Sciatic nerve (tissue), 2 donors: ENCODE measurements around the gene SLC1A1. TPM values are rescaled to one million over a fixed set of nuclear protein-coding genes. Genes with fewer than 3 reads are reported as not detected.
A peak's percentile ranks its signal among the peaks of the same experiment; 100 is the strongest.
"Not testable (repeated sequence)": the region's sequence is repeated elsewhere in the genome, so short reads cannot be mapped to it uniquely, and the experiment has no call there.

Experiments
- ATAC-seq: fragments of 200-7000 bp; cut with Tn5 transposase; one replicate; pipeline ENCODE4 v1.9.1; 2020; ENCODE audit warnings: mild to moderate bottlenecking, moderate library complexity
- DNase-seq: peaks from one replicate; pipeline ENCODE4 v3.0.0-alpha.2; 2020; ENCODE audit warnings: low spot score
- intact Hi-C: fragments of 100-400 bp; cut with DNase I; formaldehyde crosslinking; loops from one replicate; pipeline ENCODE4 v1.14.2; 2022
- total RNA-seq: library from RNA; stranded (reverse); fragmentation: NEBNext Ultra II Directional; extraction: Animal tissue kit (Norgen Biotek cat#: 25700); gene quantifications from one replicate; pipeline ENCODE4 v1.2.1, GENCODE V29; 2021
- donor health status: DM: no; HTN: no; CAD: no.
- donor health status: DM: no; HTN: no; CAD: no.

SLC1A1 gene
- total RNA-seq, 1 donor from 2014 or later: 4.7 TPM

DNA sequence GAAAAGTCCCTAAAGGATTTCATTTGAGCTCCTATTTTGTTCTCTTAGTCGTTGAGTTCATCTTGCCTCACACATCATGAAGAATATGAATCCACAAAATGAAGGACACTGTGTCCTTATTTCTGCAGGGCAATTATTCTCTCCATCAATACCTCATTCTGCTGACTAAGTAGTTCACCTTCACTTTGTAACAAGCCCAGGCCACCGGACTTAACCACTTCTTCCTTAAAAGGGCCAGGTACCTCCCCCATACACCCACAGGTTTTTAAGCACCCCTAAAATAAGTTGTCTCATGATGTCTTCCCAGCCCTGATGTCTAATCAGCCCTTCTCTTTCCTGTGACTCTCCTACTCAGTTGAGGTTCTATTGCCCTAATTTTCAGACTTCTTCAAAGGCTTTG, 104.7 kb downstream of the SLC1A1 start:
- DNase-seq: no peak
- intact Hi-C loops: no loop called here
- ATAC-seq: no peak

DNA sequence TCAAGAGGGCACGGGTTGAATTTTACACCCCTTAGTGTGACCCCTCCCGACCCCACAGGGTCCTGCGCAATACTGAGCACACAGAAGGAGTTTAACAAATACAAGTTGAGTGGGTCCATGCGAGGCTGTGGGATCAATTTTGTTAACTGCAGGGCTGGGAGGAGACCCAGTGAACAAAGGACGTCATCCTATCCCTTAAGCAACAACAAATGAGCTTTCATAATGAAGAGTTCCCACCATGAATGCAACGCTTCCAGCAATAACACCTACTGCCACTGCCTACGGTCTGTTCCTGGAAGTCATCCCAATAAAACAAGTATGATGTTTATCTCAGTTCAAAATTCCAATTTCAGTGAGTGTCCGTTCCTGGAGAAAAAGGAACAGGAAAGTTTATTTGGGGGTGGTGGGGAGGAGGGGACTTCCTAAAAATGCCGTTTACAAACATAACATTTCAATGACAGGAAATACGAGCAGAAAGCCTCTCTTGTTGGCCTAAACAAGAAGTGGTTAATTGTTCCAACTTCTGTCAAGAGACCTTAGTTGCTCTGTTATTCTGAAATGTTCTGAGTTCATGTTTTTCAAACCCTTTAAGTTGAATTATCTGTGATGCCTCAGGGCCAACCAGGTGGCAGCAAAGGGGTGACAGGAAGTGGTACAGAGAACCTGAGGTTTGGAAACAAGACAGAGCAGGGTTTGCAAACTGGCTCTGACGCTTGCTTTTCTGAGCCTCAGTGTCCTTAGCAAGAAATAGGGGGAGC, 106.1 kb downstream of the SLC1A1 start:
- intact Hi-C loops: no loop called here
- DNase-seq (no peak), ATAC-seq (peak; percentile 90)

DNA sequence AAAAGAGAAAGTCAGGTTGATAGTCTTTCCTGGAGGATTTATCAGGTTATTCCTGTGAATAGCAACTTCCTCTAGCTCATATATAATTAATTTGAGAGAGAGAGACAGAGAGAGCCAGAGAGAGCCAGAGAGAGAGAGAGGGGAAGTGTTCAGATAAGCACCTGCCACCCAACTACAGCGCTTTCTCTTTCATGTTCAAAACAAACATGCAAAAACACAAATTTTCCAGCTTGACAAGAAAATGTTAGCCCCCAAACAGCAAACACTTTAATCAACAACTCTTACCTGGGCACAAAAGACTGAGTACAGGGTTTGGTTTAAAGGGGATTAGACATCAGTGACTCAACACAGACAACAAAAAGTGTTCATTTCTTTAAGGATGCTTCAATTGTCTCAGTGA, 110.1 kb downstream of the SLC1A1 start:
- no peak for DNase-seq
- intact Hi-C loops: no loop called here
- ATAC-seq: no peak

DNA sequence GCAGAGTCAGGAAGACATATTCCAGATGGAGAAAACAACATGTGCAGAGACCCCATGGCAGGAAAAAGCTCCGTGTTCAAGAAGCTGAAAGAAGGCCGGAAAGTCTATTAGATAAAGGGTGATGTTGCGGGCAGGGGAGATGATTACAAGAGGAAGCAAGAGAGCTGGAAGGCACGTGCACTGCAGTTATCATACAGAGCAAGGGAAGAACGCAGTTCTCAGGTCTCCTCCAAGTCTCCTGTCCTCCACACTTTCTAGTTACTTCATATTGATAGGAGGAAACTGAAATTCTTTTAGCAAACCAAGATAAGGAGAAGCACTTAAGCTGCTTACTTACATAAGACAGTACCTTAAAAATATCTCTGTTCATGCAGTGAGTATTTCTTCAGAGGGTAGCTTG, 113.6 kb downstream of the SLC1A1 start:
- ATAC-seq: no peak
- intact Hi-C loops: no loop called here

DNA sequence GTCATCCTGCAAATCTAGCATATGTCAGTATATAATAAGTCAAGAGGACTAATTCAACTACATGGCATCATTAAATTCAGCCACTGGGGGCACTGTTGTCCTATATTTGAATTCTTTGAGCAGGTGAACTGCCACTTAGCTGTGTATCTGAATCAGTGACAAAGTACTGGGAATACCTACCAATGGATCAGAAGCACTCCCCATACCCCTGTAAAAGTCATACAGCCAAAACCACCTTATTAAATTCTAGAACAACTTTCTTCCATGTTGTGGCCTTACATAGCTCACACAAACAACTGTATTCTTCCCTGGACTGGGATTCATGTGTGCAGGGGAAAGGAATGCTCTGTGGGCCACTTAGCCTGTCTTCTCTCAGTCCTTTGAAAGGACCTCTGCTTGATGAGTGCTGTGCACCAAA, 114.4 kb downstream of the SLC1A1 start:
- DNase-seq: peak; percentile 68
- intact Hi-C loops: no loop called here
- peak; percentile 78 for ATAC-seq

More for the DNA sequence above, 113.6 kb downstream of the SLC1A1 start:
- DNase-seq: no peak

DNA sequence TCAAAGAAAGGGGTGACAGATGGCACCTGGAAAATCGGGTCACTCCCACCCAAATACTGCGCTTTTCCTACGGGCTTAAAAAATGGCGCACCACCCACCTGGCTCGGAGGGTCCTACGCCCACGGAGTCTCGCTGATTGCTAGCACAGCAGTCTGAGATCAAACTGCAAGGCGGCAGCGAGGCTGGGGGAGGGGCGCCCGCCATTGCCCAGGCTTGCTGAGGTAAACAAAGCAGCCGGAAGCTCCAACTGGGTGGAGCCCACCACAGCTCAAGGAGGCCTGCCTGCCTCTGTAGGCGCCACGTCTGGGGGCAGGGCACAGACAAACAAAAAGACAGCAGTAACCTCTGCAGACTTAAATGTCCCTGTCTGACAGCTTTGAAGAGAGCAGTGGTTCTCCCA, 115.8 kb downstream of the SLC1A1 start:
- ATAC-seq, DNase-seq, intact Hi-C loops: not testable (repeated sequence)

DNA sequence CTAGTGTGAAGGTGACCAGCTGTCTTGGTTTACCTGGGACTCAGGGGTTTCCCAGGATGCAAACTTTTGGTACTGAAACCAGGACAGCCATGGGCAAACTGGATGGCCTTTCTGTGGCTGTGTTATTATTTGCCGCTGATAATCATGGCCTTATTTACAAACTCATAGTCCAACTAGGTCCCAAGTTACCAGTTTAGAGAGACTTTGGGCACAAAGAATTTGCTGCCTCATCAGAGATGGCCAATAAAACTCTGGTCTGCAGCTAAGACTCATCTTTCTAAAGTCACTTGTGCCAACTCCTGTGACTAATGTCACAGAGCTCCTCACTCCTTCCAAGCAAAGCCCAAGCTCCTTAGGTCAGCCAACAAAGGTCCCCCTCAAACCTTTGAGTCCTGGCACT, 124.4 kb downstream of the SLC1A1 start:
- intact Hi-C loops: no loop called here
- no peak for DNase-seq
- ATAC-seq: no peak

DNA sequence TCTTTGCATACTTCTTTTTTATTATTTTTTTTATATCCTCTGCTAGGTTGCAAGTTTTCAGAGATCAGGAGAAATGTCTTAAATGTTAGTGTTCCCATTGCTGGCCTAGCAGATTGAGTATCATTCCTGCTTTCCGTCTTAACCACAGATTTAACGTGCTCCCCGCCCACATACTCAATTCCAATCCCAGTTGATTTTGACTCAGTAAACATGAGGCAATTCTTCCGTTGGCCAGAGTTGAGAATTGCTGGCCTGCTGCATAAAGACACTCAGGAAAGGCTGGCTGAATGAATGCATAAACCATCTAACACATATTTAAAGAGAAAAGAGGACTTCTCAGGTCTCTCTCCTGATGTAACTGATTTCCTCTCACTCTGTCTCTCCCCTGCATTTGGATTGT, 125.0 kb downstream of the SLC1A1 start:
- no peak for DNase-seq
- peak; percentile 65 for ATAC-seq
- intact Hi-C loops: no loop called here

DNA sequence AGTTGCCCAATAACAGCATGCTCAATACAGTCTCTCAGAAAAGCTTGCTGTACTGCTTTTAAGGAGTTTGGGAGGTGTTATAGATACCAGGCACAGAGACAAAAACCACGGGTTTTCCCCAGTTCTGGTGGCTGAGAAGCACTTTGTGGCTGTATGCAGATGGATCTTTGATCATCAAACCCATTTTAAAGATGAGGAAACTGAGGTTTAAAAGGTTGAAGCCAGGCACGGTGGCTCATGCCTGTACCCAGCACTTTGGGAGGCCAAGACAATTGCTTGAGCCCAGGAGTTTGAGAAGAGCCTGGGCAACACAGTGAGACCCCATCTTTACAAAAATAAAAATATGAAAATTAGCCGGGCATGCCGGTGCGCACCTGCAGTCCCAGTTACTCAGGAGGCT, 125.5 kb downstream of the SLC1A1 start:
- ATAC-seq: no peak
- intact Hi-C loops: no loop called here
- DNase-seq: no peak

DNA sequence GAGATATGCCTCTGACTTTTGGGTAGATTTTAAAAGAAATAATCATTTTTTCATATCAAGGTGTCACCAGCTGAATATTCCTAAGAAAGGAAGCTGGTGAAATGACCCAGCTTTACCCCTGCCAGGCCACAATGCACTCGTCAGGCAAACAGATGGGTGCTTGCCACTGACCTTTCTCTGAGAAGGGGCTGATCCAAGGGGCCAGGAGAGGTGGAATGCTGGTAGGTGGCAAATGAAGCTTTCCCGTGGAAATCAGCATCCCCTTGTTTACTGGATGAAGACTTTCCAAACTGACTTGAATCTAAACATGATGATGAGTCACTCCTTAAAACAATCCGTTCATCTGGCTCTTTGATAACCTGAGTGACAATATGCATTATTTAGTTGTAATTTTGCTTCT, 127.5 kb downstream of the SLC1A1 start:
- intact Hi-C loops: no loop called here
- DNase-seq (no peak), ATAC-seq (no peak)

DNA sequence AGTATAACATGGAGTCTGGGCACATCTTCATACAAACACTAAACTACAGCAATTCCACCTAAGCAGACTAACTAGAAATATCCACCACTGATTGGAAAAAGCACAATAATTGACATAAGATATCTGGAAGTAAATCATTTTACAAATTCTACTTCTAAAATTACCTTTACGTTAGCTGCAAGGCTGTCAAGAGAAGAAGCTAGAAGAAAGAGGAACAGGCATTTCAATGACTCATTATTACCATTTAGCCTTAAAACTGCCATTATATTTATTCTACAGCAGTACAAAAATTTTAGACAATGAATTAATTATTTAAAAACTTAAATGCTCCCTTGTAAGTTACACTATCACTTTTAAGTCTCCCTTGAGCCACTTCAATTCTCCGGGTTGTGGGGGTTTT, 128.4 kb downstream of the SLC1A1 start:
- intact Hi-C loops: no loop called here
- ATAC-seq (no peak), DNase-seq (no peak)

DNA sequence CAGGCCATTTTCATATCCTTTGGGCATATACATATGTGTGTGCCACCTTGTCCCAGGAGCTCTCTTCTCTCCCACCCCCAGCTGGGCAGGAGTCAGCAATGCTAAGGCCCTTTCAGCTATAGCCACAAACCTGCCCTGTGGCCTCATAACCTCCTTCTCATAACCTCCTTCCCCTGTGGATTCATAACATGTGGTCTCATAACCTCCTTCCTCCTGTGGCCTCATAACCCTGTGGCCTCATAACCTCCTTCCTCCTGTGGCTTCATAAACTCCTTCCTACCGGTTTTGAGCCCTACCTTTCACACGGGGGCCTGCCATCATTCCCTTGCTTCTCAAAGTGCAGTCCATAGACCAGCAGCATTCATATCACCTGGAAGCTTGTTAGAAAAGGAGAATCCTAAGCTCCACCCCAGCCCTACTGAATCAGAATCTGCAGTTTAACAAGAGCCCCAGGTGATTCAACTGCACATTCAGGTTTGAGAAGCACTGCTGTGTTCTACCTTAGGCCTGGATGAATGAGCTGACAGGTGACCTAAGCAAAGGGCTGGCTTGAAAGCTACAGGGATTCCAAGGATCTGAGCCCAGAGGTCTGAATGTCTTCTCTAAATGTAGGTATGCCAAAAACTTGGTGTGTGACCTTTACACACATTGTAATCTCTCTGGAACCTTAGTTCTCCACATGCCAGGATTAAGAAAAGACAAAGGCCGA, 129.9 kb downstream of the SLC1A1 start:
- no peak for ATAC-seq
- intact Hi-C loops: no loop called here

DNA sequence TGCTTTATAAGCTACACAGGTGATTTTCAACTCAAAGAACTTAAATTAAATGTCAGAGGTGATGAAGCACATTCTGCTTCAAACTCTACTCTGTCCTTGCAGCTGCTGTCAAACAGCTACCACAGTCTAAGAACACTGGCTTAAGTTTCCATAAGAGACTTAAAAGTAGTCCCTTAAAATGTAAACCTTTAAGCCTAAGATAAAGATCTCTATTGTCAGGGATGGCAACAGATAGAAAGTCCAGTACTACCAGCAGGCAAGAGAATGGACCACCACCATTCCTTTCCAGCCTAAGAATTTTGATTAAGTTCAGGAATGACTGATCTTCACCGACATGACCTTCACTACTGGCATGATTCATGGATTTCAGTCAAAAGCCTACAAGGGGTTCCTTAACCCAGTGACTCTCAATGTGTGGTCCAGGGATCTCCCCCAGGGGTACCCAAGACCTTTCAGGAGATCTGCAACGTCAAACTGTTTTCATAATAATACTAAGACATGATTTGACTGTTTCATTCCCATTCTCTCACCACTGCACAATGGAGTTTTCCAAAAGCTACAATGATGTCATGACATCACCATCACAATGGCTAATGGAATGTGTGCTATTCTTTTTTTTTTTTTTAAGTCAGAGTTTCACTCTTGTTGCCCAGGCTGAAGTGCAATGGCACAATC, 130.8 kb downstream of the SLC1A1 start:
- no peak for DNase-seq
- intact Hi-C loops: no loop called here
- ATAC-seq: no peak

More for the DNA sequence above, 129.9 kb downstream of the SLC1A1 start:
- no peak for DNase-seq

DNA sequence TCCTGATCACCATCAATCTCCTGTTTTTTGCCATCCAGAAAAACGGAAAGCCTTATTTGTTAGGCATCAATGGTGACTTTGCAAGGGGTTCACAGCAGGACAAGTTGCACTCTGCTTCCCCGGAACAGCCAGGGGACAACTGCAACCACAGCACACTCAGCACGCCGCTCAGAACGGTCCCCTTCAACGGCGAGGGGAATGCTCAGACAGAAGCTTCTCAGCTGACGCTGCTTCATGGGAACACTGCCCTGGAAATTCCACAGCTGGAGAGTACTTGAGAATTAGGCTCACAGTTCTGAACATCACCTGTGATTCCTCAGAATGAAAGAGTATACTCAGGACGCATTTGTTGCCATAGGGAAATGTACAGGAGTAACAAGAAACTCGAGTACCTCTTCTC, 131.7 kb downstream of the SLC1A1 start:
- intact Hi-C loops: no loop called here
- ATAC-seq (no peak), DNase-seq (no peak)

DNA sequence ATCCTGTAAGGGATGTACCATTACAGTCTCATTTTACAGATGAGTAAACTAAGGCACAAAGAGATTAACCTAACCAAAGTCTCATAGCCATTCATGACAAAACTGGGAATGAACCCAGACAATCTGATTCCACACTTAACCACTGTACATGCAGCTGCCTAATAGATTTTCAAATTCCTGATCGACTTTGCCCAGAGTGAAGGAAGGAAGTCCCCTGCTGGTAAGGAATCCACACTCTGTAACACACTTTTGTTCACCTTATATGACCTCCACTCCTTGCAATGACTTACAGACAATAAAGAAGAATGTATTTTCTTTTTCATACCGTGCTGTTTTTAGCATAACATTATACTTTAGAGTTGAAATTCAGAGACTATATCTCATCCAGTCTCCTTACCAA, 140.6 kb downstream of the SLC1A1 start:
- no peak for ATAC-seq
- intact Hi-C loops: no loop called here
- no peak for DNase-seq

Other genes starting within 250 kb of the SLC1A1 start
- 20.8 TPM for gene GLIS3, start 190.4 kb upstream of the SLC1A1 start, total RNA-seq
- 4.4 TPM for gene PLPP6, start 171.8 kb downstream of the SLC1A1 start, total RNA-seq
- 4.3 TPM for gene SPATA6L, start 176.0 kb downstream of the SLC1A1 start, total RNA-seq
- 14.9 TPM for gene CDC37L1, start 189.1 kb downstream of the SLC1A1 start, total RNA-seq